NCI-H526 treated with DMSO at 0.1 percent for 48 hours (cell line): ENCODE measurements around the gene PSPH.

Experiments
- DNase-seq: peaks from one replicate; lab custom pipeline; 2025; lab: John Stamatoyannopoulos, UW

The PSPH gene

DNA sequence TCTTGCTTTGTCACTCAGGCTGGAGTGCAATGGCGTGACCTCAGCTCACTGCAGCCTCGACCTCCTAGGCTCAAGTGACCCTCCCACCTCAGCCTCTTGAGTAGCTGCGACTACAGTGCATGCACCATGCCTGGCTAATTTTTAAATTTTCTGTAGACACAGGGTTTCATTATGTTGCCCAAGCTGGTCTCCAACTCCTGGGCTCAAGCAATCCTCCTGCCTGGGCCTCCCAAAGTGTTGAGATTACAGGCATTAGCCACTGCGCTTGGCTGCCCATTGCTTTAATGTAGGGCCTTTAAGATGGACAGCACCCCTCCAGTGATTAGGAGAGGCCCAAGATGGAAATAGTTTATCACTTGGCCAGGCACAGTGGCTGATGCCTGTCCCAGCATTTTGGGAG, 47.5 kb downstream of the PSPH start:
- no peak for DNase-seq

DNA sequence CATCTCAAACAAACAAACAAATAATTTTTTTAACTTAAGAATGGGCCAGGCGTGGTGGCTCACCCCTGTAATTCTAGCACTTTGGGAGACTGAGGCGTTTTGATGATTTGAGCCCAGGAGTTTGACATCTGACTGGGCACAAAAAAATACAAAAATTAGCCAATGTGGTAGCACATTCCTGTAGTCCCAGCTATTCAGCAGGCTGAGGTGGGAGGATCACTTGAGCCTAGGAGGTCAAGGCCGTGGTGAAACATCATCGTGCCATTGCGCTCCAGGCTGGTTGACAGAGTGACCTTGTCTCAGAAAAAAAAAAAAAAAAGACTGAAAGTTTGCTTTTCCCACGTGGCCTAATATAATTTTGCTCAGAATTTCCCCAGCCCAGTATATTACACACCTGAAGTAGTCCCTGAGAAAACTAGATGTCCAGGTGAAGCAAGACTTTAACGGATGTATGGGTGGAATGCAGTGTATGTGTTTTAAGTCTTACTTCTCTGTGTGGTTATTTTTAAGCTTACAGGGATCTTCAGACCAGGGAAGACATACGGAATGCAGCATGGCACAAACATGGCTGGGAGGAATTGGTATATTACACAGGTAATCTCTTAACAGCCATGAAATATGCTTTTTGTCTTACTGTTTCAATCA, 54.3 kb downstream of the PSPH start:
- DNase-seq = no peak

DNA sequence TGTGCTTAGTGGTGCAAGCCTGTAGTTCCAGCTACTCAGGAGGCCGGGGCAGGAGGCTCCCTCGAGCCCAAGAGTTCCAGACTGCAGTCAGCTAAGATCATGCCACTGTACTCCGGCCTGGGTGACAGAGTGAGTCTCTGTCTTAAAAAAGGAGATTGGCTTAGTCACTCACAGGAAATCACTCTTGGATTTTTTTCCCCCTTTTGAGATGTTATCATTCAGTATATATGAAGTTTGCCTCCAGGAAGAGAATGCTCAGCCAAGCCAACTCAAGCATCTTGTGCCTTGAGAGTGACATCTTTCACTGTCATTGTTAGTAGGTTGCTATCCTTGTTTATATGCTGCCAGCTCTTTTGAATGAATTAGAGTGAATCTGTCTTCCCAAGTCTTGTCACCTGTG, 58.9 kb downstream of the PSPH start:
- DNase-seq = no peak

DNA sequence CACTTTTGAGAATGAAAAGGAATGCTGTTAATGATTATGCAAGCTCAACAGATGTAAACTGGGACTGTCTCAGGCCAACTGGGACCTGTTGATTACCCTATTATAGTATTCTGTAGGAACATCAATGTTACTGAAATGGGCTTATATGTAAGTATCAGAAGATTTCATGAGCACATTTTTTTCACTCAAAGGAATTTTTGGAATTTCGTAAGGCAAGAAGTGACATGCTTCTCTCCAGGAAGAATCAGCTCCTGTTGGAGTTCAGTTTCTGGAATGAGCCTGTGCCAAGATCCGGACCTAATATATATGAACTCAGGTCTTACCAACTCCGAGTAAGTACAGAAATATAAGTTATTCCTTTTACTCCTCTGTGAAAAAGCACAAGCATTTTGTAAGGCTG, 67.7 kb downstream of the PSPH start:
- no peak for DNase-seq

DNA sequence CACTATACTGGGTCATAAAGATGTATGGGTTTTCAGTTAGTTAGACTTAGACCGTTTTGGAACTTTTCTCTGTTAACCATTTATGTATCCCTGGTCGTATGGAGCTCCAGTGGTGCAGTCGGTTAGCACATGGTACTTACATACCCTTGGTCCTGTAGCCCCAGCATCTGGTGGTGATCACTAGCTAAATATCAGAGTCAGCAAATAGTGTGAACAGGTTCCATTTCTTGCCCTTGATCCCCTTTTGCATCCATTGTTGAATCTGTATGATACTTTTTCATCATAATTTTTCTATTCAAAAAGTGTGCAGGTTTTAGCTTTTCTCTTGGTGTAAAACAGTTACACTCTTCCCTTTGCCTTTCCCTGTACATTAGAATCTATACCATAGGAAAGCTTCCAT, 71.0 kb downstream of the PSPH start:
- no peak for DNase-seq

DNA sequence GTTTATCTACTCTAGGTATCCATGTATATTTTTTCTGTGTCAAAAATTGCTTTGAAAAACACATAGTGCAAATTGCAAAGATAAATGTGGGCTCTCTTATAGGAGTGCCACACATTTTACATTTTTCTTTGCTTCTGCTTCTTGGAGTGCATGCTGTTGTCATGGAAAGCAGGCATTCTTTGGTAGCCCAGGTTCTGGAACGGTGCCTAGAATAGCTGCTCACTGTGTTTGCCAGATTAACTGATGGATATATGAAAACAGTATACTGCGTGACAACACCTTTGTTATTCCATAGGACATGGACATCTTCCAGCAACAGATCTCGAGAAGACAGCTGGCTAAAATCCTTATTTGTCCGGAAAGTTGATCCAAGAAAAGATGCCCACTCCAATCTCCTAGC, 73.4 kb downstream of the PSPH start:
- DNase-seq = no peak

DNA sequence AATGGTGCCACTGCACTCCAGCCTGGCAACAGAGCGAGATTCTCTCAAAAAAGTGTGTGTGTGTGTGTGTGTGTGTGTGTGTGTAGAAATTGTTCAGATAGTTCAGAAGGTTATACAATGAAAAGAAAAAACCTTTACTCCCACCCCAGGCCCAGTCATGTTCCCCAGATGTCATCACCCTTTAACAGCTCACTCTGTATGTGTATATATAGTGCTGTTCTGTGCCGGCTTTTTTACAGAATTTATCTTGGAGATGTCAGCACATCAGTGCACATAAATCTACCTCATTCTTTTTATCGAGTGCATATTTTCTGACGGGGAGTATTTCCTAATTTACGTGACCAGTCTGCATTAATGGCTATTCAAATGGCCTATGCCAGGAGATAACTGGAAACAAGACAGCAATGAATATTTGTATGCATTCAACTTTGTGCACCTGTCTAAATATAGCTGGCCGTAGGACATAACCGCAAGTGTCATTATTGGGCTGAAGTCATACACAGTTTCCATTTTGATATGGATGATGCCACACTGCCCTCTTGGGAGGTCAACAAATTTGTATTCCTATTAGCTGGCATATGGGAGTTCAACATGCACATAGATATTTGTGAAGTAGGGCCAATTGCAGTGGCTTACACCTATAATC, 75.1 kb downstream of the PSPH start:
- DNase-seq = peak; percentile 79

DNA sequence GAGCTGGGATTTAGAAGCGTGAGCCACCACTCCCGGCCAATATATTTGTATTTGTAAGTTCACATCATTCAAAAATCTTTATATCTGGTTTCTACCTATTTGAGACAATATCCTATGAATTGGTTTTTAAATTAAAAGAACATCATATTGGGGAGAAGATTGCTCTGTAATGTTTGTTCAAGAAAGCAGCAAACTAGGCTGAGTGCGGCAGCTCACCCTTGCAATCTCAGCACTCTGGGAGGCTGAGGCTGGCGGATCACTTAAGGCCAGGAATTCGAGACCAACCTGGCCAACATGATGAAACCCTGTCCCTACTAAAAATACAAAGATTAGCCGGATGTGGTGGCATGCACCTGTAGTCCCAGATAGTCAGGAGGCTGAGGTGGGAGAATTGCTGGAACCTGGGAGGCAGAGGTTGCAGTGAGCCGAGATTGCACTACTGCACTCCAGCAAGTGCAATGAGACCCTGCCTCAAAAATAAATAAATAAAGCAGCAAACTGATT, 77.4 kb downstream of the PSPH start:
- no peak for DNase-seq

DNA sequence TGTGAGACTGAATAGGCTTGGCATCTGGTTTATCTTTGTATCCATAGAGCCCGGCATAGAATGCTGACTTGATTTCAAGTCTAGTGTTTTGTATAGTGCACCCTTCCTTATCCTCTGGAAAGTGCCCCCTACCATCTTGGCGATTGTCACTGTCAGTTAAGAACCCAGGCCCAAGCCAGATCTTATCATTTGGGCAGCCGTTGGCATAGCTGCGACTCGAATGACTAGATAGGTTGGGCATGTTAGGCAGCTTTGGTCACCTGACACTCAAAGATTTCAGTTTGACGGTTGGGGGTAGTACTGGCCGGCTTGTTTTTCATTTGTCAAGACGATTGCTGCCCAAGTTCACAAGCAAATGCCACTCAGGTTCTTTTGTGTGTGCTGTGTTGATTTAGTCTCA, 80.3 kb downstream of the PSPH start:
- peak; percentile 62 for DNase-seq

DNA sequence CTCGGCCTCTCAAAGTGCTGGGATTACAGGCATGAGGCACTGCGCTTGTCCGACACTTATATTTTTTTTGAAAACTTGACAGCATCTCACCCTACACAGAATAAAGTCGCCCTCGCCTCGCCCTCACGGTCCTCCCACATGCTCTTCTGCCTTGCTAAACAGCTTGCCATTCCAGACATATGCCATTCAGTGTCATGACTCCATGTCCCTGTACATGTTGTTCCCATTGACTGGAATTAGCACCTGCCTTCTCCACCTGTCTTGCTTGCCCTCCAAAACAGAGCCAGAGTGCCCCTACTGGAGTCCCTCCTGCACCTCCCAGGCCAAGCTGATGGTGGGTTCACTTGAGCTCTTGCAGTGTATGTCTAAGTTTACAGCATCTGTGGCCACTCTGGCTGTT, 80.7 kb downstream of the PSPH start:
- no peak for DNase-seq

DNA sequence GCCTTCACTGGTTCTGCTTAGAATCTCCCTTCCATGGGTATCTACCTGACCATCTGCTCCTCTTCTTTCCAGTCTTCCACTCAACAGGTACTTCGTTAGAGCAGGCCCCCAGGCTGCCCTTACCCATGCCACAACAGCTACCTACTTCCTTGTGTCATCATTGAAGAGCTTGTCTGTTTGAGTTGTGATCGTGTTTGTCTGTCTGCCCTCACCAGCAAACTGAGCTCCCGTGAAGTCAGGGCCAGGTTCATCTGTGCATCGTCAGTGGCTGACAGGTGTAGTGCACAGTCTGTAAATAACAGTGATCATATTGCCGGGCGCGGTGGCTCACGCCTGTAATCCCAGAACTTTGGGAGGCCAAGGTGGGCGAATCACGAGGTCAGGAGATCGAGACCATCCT, 81.9 kb downstream of the PSPH start:
- no peak for DNase-seq

DNA sequence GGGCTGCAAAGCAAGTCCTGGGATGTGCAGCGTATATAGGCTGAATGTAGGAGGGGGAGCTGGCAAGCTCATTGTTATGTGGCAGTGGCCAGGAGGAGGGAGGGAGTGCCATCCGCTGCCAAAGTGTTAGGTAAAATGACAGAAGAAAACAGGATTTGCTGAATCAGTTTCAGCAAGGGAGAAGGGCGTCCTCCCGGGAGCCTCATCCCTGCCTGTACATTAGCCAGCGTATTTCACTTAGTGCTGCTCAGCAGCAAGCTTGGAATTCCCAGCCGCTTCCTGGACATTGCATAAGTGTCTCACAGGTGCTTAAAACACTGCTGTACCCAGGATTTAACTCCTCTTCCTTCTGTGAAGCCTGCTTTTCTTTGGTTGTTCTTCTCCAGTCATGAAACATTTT, 84.4 kb downstream of the PSPH start:
- DNase-seq = no peak

DNA sequence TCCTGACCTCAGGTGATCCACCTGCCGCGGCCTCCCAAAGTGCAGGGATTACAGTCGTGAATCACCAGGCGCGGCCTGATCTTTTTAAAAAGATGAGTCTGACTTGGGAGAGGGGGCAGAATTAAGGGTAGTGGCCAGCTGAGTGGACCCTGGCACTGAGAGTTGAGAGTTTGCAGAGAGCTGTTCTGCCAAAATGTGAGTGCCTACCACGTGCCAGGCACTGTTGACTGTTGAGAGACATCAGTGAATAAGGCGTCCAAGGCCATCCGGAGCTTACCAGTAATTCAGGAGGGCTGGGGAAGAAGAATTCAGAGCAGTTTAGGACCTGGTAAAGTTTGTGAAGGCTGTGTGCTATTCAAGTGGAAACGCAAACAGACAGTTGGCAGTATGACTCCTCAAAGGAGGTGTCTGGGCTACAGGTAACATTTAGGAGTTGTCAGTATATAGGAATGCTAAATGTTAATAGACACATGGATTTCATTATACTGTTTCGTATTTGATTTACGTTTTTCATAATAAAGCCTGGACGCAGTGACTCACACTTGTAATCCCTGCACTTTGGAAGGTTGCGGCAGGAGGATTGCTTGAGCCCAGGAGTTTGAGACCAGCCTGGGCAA, 85.3 kb downstream of the PSPH start:
- no peak for DNase-seq

DNA sequence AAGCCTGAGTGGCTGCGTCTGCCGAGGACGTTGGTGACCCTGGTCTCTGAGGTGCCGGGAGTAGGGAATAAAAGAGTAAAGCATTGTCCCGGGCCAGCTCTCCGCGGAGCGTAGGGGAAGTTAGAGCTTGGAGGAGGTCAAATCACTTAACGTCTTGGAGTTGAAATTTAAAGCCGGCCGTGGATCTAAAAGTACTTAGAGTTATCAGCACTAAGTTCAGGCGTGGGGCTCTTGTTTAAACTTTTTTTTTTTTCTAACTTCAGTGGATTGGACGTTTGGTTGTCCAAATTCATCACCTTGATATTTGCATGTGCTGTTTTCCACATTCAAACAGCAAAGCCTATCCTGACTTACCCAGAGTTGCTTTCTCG, 86.2 kb downstream of the PSPH start:
- peak; percentile 25 for DNase-seq

DNA sequence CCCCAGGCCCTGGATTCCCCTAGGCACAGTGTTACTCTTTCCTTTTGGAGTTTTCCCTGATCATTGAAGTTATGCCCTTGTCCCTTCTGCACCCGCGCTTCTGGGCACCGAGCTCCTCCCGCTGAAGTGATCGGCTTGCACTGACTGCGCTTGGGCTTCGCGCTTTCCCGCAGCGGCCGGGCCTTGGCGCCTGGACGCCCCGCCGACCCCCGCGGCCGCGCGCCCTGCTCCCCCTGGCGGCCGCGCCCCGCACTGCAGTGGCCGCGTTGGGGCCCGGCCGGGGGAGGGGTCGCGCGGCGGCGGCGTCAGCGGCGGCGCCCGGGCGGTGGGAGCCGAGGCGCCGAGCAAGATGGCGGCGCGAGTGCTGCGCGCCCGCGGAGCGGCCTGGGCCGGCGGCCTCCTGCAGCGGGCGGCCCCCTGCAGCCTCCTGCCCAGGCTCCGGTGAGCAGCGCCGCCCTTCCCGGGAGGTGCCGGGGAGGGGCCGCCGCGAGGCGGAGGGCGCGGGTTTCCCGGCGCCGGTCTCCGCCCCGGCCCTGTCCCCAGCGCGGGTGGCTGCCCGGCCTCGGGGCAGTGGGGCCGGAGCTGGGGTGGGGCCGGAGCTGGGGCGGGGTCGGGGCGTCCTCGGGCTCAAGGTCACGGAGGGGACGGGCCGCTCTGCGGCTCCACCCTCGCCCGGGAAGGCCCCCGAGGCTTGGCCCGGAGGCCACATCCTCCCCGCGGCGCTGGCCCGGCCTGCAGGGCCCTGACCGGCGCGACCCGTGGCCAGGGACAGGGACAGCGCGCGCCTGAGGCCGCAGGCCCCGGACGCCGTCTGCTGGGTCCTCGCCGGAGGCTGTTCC, 86.8 kb downstream of the PSPH start, which contains the start of gene NIPSNAP2:
Gene NIPSNAP2 (plus strand): TSS at position 325 of the 839 bp plus-strand sequence. CDS start 25 bp downstream, at position 350.
- DNase-seq = peak; percentile 46

DNA sequence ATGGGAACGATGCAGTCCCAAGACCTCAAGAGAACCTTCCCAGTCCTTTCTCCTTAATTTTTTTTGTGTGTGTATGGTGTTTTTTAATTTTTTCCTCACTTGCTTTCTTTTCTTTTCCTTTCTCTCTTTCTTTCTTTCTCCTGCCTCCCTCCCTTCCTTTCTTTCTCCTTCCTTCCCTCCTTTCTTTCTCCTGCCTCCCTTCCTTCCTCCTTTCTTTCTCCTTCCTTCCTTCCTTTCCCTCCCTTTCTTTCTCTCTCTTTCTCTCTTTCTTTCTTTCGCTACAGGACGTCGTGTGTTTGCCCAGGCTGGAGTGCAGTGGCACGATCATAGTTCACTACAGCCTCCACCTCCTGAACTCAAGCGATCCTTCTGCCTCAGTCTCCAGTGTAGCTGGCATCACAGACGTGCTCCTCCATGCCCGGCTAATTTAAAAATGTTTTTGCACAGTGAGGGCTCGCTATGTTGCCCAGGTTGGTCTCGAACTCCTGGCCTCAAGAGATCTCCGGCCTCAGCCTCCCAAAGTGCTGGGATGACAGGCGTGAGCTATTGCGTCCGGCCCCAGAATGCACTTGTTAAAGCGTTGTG, 87.6 kb downstream of the PSPH start:
- DNase-seq = no peak

DNA sequence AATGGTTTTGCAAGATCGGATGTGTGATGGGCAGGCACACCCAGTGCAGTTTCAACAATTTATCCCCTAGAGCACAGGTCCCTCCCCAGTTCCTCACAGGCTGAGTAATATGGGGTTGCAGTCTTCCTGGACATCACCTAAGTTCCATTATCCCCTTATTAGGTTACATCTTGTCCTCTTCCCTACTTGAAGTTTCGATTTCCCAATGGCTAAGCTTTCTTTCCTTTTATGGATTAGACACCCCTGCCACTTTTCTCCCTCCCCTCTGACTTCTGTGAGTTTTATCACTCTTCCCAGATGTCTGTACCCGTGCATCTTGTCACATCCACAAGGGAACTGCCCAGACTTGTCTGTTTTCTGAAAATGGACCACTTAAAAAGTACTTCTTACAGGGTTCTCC, 89.2 kb downstream of the PSPH start:
- DNase-seq = no peak
